GM12874 (cell line): ENCODE results near the gene CUTA.

Experiments used
- TF ChIP-seq, protein P1 (sequence below): IDR thresholded peaks from 2 replicates; pipeline ENCODE4 v1.5.1; 2011; ENCODE audit warnings: low read depth, mild to moderate bottlenecking, control low read depth, low read length, moderate library complexity; ENCODE audit not compliant: insufficient read depth

CUTA gene

DNA sequence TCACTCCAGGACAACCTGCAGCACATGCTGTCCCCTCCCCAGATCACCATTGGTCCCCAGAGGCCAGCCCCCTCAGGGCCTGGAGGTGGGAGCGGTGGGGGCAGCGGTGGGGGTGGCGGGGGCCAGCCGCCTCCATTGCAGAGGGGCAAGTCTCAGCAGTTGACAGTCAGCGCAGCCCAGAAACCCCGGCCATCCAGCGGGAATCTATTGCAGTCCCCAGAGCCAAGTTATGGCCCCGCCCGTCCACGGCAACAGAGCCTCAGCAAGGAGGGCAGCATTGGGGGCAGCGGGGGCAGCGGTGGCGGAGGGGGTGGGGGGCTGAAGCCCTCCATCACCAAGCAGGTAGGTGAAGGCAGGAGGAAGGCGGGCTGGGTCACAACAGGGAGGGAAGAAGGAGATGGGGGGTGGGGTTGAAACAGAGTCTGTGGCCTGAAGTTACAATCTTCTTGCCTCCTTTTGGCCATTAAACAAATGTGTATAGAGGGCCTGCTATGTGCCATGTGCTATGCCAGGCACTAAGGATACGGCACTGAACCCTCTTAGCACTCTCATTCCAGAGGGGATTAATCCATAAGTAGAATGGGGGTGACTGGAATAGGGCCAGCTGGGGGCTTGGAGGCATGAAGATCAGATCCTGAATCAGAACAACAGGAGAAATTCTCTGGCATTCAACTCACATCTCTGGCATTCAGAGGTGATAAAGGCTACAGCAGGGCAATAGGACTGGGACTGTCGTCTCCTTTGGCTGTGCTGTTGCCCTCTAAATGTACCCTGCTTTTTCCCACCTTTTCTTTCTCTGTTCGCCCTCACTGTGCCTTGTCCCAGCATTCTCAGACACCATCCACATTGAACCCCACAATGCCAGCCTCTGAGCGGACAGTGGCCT lies 26.0 kb upstream of the CUTA start:
- TF ChIP-seq, protein P1, sequence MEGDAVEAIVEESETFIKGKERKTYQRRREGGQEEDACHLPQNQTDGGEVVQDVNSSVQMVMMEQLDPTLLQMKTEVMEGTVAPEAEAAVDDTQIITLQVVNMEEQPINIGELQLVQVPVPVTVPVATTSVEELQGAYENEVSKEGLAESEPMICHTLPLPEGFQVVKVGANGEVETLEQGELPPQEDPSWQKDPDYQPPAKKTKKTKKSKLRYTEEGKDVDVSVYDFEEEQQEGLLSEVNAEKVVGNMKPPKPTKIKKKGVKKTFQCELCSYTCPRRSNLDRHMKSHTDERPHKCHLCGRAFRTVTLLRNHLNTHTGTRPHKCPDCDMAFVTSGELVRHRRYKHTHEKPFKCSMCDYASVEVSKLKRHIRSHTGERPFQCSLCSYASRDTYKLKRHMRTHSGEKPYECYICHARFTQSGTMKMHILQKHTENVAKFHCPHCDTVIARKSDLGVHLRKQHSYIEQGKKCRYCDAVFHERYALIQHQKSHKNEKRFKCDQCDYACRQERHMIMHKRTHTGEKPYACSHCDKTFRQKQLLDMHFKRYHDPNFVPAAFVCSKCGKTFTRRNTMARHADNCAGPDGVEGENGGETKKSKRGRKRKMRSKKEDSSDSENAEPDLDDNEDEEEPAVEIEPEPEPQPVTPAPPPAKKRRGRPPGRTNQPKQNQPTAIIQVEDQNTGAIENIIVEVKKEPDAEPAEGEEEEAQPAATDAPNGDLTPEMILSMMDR: no peak

DNA sequence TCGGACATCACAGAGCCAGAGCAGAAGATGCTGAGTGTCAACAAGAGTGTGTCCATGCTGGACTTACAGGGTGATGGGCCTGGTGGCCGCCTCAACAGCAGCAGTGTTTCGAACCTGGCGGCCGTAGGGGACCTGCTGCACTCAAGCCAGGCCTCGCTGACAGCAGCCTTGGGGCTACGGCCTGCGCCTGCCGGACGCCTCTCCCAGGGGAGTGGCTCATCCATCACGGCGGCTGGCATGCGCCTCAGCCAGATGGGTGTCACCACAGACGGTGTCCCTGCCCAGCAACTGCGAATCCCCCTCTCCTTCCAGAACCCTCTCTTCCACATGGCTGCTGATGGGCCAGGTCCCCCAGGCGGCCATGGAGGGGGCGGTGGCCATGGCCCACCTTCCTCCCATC lies 25.1 kb upstream of the CUTA start:
- TF ChIP-seq, protein P1: no peak

DNA sequence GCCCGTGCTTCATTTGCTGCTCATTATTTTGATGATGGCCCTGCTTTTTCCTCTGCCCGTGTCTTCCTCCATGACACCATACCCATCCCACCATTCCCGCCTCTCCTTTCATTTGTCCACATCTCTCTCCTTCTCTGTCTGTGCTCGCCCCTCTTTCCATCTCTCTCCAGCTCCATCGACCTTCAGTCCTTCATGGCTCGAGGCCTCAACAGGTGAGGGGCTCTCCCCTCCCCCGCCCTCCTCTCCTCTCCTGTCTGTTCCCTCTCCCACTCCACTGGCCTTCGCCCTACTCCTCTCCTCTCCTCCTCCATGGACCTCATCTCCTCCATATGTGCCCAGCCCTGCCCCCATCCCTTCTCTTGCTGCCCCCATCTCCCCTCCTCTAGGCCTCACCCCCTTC lies 24.4 kb upstream of the CUTA start:
- TF ChIP-seq, protein P1: no peak

DNA sequence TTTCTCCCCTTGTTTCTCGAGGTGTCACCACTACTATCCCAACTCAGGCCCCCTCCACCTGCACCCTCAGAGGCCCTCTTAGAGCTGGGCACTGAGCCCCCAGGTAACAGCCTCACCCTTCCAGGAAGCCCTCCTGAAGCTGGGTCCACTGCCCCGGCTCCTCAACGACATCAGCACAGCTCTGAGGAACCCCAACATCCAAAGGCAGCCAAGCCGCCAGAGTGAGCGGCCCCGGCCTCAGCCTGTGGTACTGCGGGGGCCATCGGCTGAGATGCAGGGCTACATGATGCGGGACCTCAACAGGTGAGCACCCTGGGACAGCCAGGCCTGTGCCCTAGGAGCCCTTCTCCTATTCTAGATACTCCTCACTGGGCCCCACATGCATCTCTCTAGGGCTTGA lies 23.6 kb upstream of the CUTA start:
- TF ChIP-seq, protein P1: no peak

DNA sequence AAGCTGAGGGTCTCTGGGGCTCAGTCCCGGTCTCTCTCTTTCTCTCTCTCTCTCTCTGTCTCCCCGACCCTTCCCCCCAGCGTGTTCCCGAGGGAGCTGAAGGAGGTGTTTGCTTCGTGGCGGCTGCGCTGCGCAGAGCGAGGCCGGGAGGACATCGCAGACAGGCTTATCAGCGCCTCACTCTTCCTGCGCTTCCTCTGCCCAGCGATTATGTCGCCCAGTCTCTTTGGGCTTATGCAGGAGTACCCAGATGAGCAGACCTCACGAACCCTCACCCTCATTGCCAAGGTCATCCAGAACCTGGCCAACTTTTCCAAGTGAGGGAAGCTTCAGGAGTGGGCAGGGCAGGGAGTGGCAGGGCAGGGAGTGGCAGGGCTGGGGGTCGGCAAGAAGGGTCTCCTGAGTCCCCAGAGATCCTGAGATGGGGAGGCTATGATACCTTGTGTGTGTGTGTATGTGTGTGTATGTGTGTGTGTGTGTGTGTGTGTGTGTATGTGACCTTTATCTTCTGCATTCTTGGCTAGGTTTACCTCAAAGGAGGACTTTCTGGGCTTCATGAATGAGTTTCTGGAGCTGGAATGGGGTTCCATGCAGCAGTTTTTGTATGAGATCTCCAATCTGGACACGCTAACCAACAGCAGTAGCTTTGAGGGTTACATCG lies 22.9 kb upstream of the CUTA start:
- TF ChIP-seq, protein P1: no peak

DNA sequence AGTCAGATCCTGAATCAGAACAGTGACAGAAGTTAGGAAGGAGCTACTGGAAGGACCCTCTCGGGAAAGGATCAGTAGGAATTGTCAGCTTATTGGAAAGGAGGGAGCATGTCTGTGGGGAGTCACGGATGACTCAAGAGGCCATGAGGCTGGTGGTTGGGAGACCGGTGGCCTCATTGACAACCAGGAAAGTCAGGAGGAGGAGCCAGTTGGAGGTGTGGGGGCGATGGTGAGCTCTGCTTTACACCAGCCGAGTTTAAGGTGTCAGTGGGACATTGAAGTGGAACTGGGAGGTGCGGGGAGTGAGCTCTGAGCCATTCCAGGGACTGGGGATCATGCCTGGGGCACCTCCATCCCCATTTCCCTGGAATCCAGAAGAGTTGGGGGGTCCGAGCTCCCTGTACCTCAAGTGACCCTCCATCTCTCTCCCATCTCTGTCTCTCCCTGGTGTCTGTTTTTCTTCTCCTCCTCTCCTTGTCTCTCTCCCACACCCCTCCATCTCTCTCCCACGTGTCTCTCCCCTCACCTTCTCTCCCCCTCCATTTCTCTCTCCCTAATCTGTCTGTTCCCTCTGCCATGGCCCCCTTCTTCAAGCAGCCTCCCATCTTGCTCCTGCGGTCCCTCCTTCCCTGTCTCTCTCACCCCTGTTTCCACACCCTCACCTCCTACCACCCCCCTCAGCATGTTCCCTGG lies 22.2 kb upstream of the CUTA start:
- TF ChIP-seq, protein P1: no peak

DNA sequence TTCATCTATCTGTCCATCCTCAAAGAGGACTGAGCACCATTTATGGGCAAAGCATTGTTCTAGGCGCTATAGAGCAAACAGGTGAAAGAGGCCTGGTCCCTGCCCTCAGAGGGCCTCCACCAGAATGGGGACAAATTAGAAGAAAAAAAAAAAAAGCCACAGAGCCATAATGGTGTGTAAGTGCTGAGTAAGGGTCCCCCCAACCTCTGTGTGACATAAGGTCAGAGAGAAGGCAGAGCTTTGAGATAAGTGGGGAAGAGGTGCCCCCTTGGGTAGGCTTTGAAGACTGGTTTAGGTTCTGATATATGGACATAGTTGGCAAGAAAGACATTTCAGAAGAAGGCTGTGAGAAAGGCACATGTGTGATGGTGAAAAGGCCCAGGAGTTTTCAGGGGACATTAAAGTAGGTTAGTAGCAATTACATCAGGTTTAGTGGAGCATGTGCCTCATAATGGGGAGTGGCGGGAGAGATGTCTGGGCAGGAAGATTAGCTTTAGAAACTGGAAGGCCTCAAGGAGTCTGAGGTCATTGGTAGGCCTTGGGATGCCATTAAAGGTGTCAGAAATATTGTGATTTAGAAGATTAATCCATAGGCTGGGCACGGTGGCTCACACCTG lies 21.2 kb upstream of the CUTA start:
- TF ChIP-seq, protein P1: no peak
